Ovary (tissue), 10 donors: Measurements from ENCODE around the gene RGS12. TPM values are rescaled to one million over a fixed set of nuclear protein-coding genes. Genes with fewer than 3 reads are reported as not detected.

Experiments
- DNase-seq, 5 donors: peaks; one replicate each; pipeline ENCODE4 v3.0.0-alpha.2; 2019 to 2020
- H3K27ac ChIP-seq, 2 donors: fragments of 200-600 bp; one replicate each; pipeline versions ENCODE4 v1.5.1 to v1.8.0; 2019 to 2022
- H3K27me3 ChIP-seq: fragments of 200-600 bp; one replicate; pipeline ENCODE4 v1.8.0; 2022
- H3K36me3 ChIP-seq: fragments of 200-600 bp; sonication (generic); one replicate; pipeline ENCODE4 v1.5.1; 2019
- H3K4me1 ChIP-seq: one replicate; pipeline ENCODE4 v1.8.1; 2013; ENCODE audit warnings: mild to moderate bottlenecking, moderate library complexity; ENCODE audit not compliant: insufficient read depth
- H3K4me3 ChIP-seq: fragments of 200-600 bp; sonication (generic); one replicate; pipeline ENCODE4 v1.5.1; 2017
- H3K9me3 ChIP-seq, 2 donors: fragments of 200-600 bp in 1 of 2; sonication (generic) in 1 of 2; one replicate each; pipeline versions ENCODE4 v1.5.1 to v1.8.1; 2013 to 2019; ENCODE audit warnings: mild to moderate bottlenecking in 1 of 2, moderate library complexity in 1 of 2
- CTCF ChIP-seq, 3 donors: fragments of 450-650 bp in 2 of 3; fragments of 200-600 bp in 1 of 3; IDR thresholded peaks; one replicate each; pipeline versions ENCODE4 v1.5.1 to v1.8.0; 2016 to 2022; ENCODE audit warnings: antibody characterized with exemption in 3 of 3, mild to moderate bottlenecking in 1 of 3
- EP300 ChIP-seq: sonication (generic); formaldehyde crosslinking; IDR thresholded peaks from one replicate; pipeline ENCODE4 v1.6.1; 2017; ENCODE audit warnings: antibody characterized with exemption
- POLR2A ChIP-seq: fragments of 450-650 bp; IDR thresholded peaks from one replicate; pipeline ENCODE4 v1.6.1; 2017; ENCODE audit warnings: antibody characterized with exemption, mild to moderate bottlenecking, moderate library complexity
- WGBS, 3 donors: extraction: QIAGEN DNeasy Blood & Tissue Kit in 1 of 3; methylation state at CpG; one replicate each; pipeline versions ENCODE4 v1.1.5 to v1.1.7; 2013 to 2017; 5-methylcytosine and 5-hydroxymethylcytosine counted together
- intact Hi-C, 4 donors: fragments of 100-400 bp; cut with DNase I; formaldehyde crosslinking; loops; one replicate each; pipeline versions ENCODE4 v1.11.0 to v1.15.1; 2022 to 2023
- long read RNA-seq, 3 donors: library from polyadenylated mRNA in 2 of 3; unstranded in 2 of 3; transcript quantifications; one replicate each; pipeline ENCODE4 v2.0.0 and lab custom pipeline, GENCODE V29; 2021 to 2026
- polyA plus RNA-seq, 2 donors: library from polyadenylated mRNA; stranded (reverse); fragments of 200-250 nt in 1 of 2; fragments of 350-450 nt in 1 of 2; fragmentation: Illumina TruSeq in 1 of 2; extraction: RNeasy Lipid Tissue Mini Kit (QIAGEN cat#74804) in 1 of 2; gene quantifications; one replicate each; pipeline ENCODE4 v1.2.3, GENCODE V29; 2013 to 2014
- total RNA-seq, 7 donors: library from RNA; depleted of rRNA in 2 of 7; stranded (reverse); fragments of >200 nt in 2 of 7; fragmentation: NEBNext Ultra II Directional in 3 of 7; extraction: Animal tissue kit (Norgen Biotek cat#: 25700) in 3 of 7; gene quantifications; one replicate each; pipeline versions ENCODE4 v1.1.0 to v1.2.4, GENCODE V29; 2016 to 2023
- donor health status: DM: no; HTN: no; CAD: no; lungs with moderate emphysema.
- donor health status: DM: no; HTN: no; CAD: no.
- donor health status: Bipolar disorder and iron deficiency.
- donor health status: DM: yes; HTN: yes; CAD: no.
- donor health status: DM: no; HTN: no; CAD: no.
- donor health status: DM: yes; HTN: yes; CAD: no.

The RGS12 gene
- total RNA-seq (10 to 100 TPM; 15.3 to 50.7 (median 42.1) TPM), polyA plus RNA-seq (10 to 100 TPM; 11.4 to 29.0 TPM)
- long read RNA-seq, donor 1, partial matches to known transcripts: 48 of 96 reads
- long read RNA-seq, donor 1, other reads (novel, unspliced or antisense): 45 of 96 reads
- long read RNA-seq, donor 2, partial matches to known transcripts: 5 of 5 reads
- long read RNA-seq, donor 2, other reads (novel, unspliced or antisense): 0 of 5 reads
- long read RNA-seq, donor 3, partial matches to known transcripts: 8 of 34 reads
- long read RNA-seq, donor 3, other reads (novel, unspliced or antisense): 25 of 34 reads

GRCh38 chr4:3292571-3293400 is at the start of gene RGS12:
RGS12 (plus strand) TSS chr4:3293021; CDS start chr4:3316171, 23,150 bp downstream.
- peak within 1 kb of the TSS; percentile 99 for H3K4me3 ChIP-seq
- peaks cover 5% of the 10 kb centered on the region for H3K4me1 ChIP-seq
- H3K27me3 ChIP-seq: no peaks in the 10 kb centered on the region
- DNase-seq: peak; percentile 96 to 97 (median 96)
- H3K36me3 ChIP-seq: no peaks in the 10 kb centered on the region
- no peaks in the 10 kb centered on the region for H3K9me3 ChIP-seq
- 1% methylated on average over 18 to 114 of the region's 121 CpGs for WGBS, 3 donors
- peak within 1 kb of the TSS; percentile 83 to 95 for H3K27ac ChIP-seq
- intact Hi-C loops: loop anchor here in 1 of 4 donors (2.0 kb wide), 1 partner anchor 28 kb away; no protein-coding TSS in a partner anchor
- TF ChIP-seq EP300 (no peak), POLR2A (peak; percentile 86), CTCF (IDR thresholded peaks at IDR 0.05) (no peak)

GRCh38 chr4:3243136-3243780 is 49.6 kb upstream of the RGS12 start:
- 52 to 64% (median 58%) methylated on average over 23 of the region's 23 CpGs for WGBS, 3 donors

GRCh38 chr4:3244002-3244401 is 48.8 kb upstream of the RGS12 start:
- TF ChIP-seq EP300 (no peak), CTCF (IDR thresholded peaks at IDR 0.05) (no peak), POLR2A (no peak)
- WGBS, 3 donors: 92 to 100% (median 94%) methylated on average over 1 of the region's 1 CpG
- H3K4me1 ChIP-seq: peaks cover 14% of the 10 kb centered on the region
- H3K9me3 ChIP-seq: no peaks in the 10 kb centered on the region
- intact Hi-C loops: no loop called here
- no peak for DNase-seq
- H3K36me3 ChIP-seq: no peaks in the 10 kb centered on the region
- no peak overlapping the region for H3K27ac ChIP-seq
- no peak overlapping the region for H3K4me3 ChIP-seq
- no peaks in the 10 kb centered on the region for H3K27me3 ChIP-seq

More at GRCh38 chr4:3243136-3243780, 49.6 kb upstream of the RGS12 start:
- H3K27me3 ChIP-seq: no peaks in the 10 kb centered on the region
- TF ChIP-seq EP300 (no peak), POLR2A (no peak), CTCF (IDR thresholded peaks at IDR 0.05) (no peak)
- peaks cover 14% of the 10 kb centered on the region for H3K4me1 ChIP-seq
- no peaks in the 10 kb centered on the region for H3K9me3 ChIP-seq
- no peaks in the 10 kb centered on the region for H3K36me3 ChIP-seq
- DNase-seq: no peak
- peak overlapping the region in 1 of 2 donors; percentile 12 for H3K27ac ChIP-seq
- intact Hi-C loops: no loop called here
- no peak overlapping the region for H3K4me3 ChIP-seq

- no peaks in the 10 kb centered on the region for H3K27me3 ChIP-seq
- WGBS, 3 donors: 89 to 91% (median 91%) methylated on average over 9 of the region's 9 CpGs
- no peaks in the 10 kb centered on the region for H3K36me3 ChIP-seq
- intact Hi-C loops: no loop called here
- no peak for DNase-seq
- H3K27ac ChIP-seq: no peak overlapping the region
- no peaks in the 10 kb centered on the region for H3K9me3 ChIP-seq
- no peak for TF ChIP-seq POLR2A
- TF ChIP-seq EP300: no peak
- H3K4me3 ChIP-seq: no peak overlapping the region
- peaks cover 14% of the 10 kb centered on the region for H3K4me1 ChIP-seq
Observed at GRCh38 chr4:3244747-3245146, 48.1 kb upstream of the RGS12 start.
